HG03060 (cell line): Measurements from ENCODE around the gene DCHS2.

Experiments
- ATAC-seq: cut with Tn5 transposase; IDR thresholded peaks from one replicate; pipeline ENCODE4 v1.9.1; 2021; ENCODE audit warnings: low read depth, moderate number of reproducible peaks; ENCODE audit not compliant: unreplicated experiment

The DCHS2 gene

DNA sequence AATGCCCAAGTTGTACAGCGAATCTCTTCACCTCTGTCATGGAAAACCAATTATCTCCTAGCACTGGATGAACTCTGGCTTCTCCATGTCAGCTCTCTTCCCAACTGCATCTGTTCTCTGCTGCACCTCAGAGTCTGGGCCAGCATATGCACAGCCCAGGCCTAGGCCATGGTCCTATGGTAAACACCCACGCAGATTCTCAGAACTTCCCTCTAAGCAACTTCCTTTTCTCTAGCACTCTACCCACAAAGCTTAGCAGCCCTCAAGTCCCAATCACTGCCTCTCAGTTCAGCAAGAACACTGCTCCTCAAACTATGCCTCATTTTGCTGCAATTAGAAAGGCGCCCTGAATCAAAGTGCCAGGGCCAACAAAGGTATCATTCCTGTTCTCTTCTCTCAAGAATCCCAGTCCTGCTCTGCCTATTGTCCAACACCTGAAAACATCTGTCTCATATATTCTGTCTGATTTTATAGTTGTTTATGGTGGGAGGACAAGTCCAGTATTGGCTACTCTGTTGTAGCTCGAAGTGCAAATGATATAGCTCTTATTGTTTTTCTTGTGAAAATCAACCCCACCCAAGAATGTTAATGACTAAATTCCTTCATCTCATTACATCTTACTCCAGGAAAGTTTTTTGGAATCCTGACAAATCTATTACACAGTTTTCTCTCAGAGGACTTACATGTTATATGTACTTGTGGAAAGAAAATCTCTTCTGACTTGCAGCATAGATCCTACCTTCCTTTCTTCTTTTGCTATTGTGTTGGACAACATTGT lies 85.4 kb downstream of the DCHS2 start:
- ATAC-seq: peak; percentile 97

DNA sequence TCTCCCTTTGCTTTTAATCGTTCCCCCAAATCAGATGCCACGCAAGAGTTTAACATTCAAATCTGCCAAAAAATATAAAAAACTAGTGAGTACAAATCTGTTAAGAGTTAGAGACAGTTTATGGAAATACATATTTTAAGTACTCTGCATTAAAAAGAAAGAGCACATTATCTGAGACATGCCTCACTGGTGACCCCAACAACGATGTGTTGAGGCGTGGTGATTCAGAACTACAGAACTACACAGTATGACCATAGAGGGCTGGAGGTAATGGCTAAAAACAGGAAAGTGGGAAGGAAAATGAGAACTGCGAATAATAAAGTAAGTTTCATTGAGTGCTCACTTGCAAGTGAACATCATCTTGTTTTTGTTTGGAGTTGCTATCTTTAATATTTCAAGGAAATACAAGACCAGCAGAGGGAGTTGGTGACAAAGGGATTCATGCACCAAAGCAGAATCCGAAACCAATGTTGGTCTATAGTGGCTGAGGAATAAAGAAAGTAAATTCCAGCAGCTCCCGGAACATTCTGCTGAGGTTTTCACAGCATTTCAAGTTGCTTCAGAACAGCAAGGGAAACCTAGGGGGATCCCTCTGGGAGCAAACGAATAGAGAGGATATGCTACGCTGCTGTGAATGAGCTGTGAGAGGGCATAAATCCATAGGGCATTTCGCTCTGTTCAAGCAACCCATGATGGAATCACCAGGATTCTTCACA lies 92.2 kb downstream of the DCHS2 start:
- ATAC-seq: no peak

DNA sequence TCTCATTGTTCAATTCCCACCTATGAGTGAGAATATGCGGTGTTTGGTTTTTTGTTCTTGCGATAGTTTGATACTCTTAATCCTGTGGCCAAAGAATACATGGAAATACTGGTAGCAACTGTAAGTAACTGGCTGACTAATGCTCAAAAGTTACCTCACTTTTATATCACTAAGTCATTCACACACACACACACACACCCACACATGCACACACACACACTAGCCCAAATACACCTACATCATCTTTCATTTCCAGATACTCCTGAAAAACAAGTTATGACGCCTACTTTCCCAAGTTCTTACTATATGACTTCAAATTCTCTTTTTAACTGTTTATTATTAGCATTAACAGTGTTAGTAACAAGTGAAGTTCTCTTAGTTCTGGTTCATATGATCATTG lies 101.3 kb downstream of the DCHS2 start:
- ATAC-seq: no peak

- ATAC-seq: no peak
Observed at GRCh38 chr4:154389148-154389547, 102.5 kb downstream of the DCHS2 start.

- ATAC-seq: no peak
Observed at GRCh38 chr4:154384012-154384411, 107.6 kb downstream of the DCHS2 start.

- no peak for ATAC-seq
Observed at GRCh38 chr4:154376486-154376885, 115.1 kb downstream of the DCHS2 start.

- no peak for ATAC-seq
Observed at GRCh38 chr4:154368060-154368459, 123.5 kb downstream of the DCHS2 start.

DNA sequence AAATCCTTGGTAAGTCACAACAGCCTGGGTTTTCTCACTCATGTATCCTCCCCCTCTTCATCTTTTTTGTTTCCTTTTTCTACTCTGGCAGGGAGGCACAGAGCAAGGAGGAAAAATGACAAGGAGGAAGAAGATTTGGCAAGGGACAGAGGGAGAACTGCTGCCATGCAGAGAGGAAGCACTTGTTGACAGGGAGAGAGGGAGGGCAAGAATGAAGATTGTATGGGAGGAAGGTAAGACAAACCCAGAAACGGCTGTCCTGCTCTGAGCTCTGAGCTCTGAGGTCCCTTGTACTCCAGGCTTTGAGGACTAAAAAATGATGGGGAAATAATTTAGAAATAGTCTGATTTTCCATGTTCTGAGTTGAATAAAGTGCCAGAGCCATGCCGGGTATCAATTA lies 123.9 kb downstream of the DCHS2 start:
- ATAC-seq: no peak

DNA sequence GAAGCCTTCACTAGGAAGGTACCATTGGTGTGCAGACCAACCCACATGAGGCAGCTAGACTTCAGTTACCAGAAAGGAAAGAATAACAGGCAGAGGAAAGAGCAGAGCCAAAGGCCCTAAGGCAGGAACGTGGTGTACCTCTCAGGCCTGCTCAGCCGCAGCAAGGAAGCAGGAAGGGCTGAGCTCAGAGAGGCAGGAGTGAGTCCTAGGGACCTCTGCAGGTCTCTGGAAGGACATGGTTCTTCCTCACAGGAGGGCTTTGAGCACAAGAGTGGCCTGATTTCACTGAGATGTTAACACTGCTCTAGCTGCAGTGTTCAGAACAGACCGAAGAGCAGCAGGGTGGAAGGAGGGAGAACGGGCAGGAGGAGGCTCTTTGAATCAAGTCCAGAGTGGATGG lies 124.6 kb downstream of the DCHS2 start:
- ATAC-seq: no peak

DNA sequence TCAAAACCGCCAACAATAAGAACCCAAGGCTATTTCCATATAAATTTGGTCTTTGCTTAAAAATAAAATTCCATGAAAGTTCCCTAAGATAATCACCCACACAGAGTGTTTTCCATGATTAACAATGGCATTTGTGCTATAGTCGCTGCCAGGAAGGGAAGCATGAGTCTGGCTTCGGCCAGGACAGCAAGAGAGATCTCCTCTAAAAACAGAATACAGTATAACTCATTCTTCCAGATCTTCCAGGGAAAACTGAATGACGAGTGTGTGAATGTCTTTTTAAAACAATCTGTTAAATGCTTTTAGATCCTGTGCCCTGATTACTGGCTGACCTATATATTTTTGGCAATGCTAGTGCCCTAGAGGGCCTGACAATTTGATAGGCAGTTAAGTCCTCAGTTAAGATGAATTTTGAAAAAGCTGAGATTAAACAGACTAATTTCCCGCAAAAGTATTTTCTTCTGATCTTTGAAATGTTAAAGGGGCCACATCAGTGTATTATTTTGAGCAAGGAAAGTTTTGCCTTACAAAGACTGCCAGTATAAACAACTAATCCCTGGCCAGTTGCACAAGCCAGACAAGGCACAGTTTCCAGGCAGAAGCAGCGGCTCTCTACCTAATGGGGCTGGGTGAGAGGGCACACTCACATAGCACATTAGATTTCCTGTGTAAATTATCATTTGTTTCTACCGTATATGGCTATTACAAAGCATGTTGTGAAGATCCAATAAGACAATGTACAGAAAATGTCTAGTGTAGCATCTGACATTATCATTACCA lies 127.3 kb downstream of the DCHS2 start:
- no peak for ATAC-seq

DNA sequence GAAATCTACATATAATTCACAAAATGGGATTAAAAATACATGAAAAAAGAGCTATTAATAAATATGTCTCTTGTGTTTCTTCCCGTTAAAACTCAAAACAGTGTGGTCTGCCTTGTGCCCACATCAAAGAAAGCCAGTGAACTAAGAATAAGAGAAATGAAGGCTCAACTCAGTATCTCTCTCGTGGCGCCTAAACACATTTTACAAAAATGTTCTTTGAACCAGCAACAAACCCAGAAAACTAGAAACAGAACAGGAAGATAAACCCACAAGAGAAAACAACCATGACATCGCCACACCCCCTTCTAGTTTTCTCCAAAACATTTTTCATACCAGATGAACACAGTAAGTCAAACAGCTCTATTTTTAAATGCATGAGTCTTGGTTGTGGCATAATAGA lies 130.1 kb downstream of the DCHS2 start:
- peak; percentile 48 for ATAC-seq

GRCh38 chr4:154360491-154360890 lies 131.1 kb downstream of the DCHS2 start:
- no peak for ATAC-seq

- ATAC-seq: no peak
Observed at GRCh38 chr4:154354883-154355282, 136.7 kb downstream of the DCHS2 start.

GRCh38 chr4:154349829-154350228 lies 141.8 kb downstream of the DCHS2 start:
- no peak for ATAC-seq

DNA sequence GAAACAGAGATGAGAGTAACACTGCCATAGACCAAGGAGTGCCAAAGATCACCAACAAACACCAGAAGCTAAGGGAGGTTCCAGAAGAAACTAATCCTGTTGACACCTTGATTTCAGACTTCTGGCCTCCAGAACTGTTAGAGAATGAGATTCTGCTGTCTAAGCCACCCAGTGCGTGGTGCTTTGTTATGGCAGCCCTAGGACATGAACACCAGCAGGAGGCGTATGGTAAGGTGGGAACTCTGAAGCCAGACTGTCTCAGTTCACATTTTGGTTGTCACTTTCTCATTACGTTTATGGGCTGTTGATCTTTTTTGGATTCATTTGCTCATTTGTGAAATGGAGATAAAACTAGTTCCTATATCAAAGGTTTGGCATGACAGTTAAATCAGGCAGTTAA lies 142.9 kb downstream of the DCHS2 start:
- peak; percentile 47 for ATAC-seq

GRCh38 chr4:154345359-154345758 lies 146.2 kb downstream of the DCHS2 start:
- ATAC-seq: no peak

- ATAC-seq: no peak
Observed at GRCh38 chr4:154344686-154345085, 146.9 kb downstream of the DCHS2 start.

DNA sequence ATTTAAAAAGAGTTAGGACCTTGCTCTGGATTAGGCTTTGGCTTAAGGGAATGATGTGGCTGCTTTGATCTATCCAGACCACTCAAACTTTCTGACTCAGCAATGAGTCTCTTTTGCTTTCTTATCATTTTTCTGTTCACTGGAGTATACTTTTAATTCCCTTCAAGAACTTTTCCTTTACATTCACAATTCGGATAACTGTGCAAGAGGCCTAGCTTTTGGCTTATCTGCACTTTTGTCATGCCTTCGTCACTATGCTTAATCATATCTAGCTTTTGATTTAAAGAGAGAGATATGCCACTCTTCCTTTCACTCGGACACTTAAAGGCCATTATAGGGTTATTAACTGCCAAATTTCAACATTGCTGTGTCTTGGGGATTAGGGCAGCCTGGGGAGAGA lies 147.9 kb downstream of the DCHS2 start:
- ATAC-seq: no peak

DNA sequence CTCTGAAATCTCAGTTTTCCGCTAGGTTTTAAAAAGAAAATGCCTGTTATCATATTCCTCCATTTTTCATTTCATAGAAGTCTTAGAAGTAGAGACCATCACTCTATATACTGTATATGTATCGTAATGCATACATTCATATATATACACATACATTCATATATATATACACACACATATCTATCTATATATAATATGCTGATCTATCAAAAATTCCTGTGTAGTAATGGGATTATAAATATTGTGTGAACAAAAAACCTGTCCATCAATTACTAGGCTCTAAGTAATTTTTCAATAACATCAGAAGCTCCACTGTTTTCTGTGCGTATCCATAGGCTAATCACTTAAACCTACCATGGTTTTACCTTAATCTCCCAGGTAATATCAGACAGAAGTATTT lies 150.2 kb downstream of the DCHS2 start:
- no peak for ATAC-seq

DNA sequence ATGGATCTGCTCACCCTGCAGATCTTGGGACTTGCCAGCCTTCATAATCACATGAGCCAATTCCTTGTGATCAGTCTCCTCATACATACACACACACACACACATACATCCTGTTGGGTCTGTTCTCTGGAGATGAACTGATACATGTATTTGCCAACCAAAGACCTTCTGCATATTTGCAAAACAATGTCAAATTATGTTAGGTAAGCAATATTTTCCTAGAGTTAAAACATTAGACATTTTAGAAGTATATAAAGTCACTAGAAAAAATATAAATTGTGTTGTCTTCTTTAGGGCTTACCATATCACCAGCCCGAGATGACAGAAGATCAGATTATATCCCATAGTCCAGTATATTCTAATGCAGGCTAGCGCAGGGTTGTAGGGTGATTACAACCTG lies 156.0 kb downstream of the DCHS2 start:
- no peak for ATAC-seq

DNA sequence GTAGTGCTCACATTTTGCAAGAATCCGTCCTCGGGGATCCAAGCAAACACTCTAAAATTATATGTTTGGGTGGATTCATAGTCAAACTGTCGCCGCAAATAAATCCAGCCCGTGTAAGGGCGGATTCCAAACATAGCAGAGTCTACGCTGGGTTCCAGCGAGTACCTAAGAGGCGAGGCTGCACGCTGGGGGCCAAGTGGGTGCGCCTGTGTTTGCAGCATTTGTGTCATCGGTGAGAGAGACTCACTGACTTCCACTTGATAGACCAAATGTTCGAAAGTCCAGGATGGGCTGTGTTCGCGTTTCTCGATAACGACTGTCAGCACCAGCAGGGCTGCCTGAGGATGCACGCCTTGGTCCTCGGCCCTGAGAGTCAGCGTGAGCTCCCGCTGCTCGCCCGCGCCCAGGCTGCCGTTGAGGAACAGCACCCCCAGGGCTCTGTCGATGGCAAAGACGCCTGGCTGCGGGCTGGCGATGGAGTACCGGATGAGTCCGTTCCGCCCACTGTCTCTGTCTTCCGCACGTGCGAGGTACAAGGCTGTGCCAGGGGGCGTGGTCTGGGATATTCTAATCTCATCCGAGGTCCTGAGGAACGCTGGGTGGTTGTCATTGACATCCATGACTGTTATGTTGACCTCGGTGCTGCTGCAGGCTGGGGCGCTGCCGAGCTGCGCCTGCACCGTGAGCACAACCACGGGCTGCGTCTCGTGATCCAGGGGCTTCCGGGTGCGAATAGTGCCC lies 158.7 kb downstream of the DCHS2 start:
- ATAC-seq: peak; percentile 81
